Activated naive CD4-positive, alpha-beta T cell treated with anti-CD3 and anti-CD28 coated beads, Interleukin-2, amount 50 U/mL, for 24 hours (primary cell): ENCODE measurements around the gene RAX.

Experiments used
- H3K27ac Mint-ChIP-seq: one replicate; pipeline ENCODE4 v1.8.0; 2021; ENCODE audit warnings: mild to moderate bottlenecking, mixed read lengths
- H3K27me3 Mint-ChIP-seq: one replicate; pipeline ENCODE4 v1.8.0; 2021; ENCODE audit warnings: mixed read lengths
- H3K36me3 Mint-ChIP-seq: one replicate; pipeline ENCODE4 v1.8.0; 2021; ENCODE audit warnings: mixed read lengths
- H3K4me1 Mint-ChIP-seq: one replicate; pipeline ENCODE4 v1.8.0; 2021; ENCODE audit warnings: mixed read lengths
- H3K4me3 Mint-ChIP-seq: one replicate; pipeline ENCODE4 v1.8.0; 2021; ENCODE audit warnings: mild to moderate bottlenecking, mixed read lengths
- H3K9me3 Mint-ChIP-seq: one replicate; pipeline ENCODE4 v1.8.0; 2021; ENCODE audit warnings: mixed read lengths

RAX gene

DNA sequence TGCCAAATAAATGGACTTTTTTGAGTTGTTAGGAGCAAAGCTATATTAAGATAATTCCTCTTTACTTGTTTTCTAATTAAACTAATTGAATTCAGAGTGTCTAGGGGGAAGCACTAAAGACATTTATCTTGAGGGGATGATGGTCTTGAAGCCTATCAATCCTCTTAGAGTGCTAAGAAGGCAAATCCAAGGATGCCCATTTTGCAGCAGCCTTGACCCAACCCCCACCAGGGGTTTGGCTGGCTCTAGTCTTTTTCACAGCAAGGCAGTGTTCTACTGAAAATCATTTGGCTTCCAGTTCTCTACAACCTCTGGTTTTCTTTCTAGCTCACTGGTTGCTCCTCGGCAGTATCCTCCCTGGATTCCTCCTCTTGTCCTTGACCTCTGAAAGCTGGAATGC is 6.5 kb upstream of the RAX start:
- peaks cover under 1% of the 10 kb centered on the region for H3K4me1 Mint-ChIP-seq
- no peak overlapping the region for H3K27ac Mint-ChIP-seq
- peaks cover 48% of the 10 kb centered on the region for H3K27me3 Mint-ChIP-seq
- no peaks in the 10 kb centered on the region for H3K9me3 Mint-ChIP-seq
- H3K4me3 Mint-ChIP-seq = no peak overlapping the region
- H3K36me3 Mint-ChIP-seq = no peaks in the 10 kb centered on the region

DNA sequence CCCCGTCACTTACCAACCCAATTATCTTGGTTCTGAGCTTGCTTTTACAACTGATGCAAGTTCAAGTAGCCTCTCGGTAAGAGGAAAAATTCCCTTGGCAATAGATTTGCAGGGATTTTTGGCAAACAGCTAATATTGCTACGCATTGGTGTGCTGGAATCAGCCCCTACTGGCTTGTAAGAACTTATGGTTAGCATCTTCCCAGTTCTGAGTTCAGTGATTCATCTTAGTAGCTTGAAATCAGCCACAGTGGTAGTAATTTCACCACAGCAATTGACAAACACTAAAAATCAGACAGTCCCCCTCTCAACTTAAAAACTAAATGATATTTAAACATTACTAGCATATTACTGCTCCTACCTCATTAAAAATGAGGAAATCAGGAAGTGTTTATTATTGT is 5.9 kb upstream of the RAX start:
- H3K27me3 Mint-ChIP-seq = peaks cover 48% of the 10 kb centered on the region
- no peaks in the 10 kb centered on the region for H3K9me3 Mint-ChIP-seq
- H3K4me3 Mint-ChIP-seq = no peak overlapping the region

DNA sequence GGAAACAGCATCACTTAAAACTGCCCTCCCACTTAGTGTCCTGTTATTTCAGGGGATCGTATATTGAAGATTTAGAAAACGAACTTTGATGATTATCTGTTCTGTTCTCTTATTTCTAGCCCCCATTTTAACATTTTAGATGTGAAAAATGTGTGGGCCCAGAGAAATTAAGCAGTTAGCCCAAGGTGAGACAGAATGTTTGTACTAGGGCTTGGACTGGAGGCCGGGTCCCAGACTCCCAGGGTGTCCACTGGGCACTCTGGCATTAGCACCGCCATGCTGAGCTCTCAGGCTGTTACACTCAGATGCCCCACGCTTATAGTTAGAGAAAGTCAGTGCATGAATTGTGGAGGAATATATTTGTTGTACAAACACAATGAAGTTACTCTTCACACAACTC is 5.5 kb upstream of the RAX start:
- Mint-ChIP-seq H3K4me3 (no peak overlapping the region), H3K36me3 (no peaks in the 10 kb centered on the region), H3K27me3 (peaks cover 48% of the 10 kb centered on the region), H3K9me3 (no peaks in the 10 kb centered on the region), H3K4me1 (peaks cover 6% of the 10 kb centered on the region), H3K27ac (no peak overlapping the region)

More for the DNA sequence above, 5.9 kb upstream of the RAX start:
- Mint-ChIP-seq H3K27ac (no peak overlapping the region), H3K36me3 (no peaks in the 10 kb centered on the region), H3K4me1 (peaks cover 6% of the 10 kb centered on the region)

DNA sequence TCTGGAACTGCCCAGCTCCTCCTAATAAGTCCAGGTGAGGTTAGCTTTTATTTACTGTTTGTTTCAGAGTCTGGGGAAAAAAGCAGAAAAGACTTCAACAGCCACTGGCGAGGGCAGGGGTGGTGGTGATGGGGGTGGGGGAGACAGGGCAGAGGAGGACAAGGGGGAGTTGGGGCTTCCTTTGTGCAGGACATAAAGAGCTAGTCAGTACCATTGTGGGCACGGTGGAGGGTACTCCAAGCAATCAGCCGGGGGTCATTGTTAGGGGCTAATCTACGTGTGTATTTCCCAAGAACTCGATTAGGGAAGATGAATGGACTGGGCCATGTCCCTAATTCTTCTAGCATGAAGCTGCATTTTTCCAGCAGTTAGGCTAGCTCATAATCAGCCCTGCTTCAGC is 2.8 kb upstream of the RAX start:
- Mint-ChIP-seq H3K36me3 (no peaks in the 10 kb centered on the region), H3K4me3 (no peak overlapping the region), H3K9me3 (no peaks in the 10 kb centered on the region), H3K27ac (no peak overlapping the region), H3K27me3 (peaks cover 53% of the 10 kb centered on the region), H3K4me1 (peaks cover 11% of the 10 kb centered on the region)

DNA sequence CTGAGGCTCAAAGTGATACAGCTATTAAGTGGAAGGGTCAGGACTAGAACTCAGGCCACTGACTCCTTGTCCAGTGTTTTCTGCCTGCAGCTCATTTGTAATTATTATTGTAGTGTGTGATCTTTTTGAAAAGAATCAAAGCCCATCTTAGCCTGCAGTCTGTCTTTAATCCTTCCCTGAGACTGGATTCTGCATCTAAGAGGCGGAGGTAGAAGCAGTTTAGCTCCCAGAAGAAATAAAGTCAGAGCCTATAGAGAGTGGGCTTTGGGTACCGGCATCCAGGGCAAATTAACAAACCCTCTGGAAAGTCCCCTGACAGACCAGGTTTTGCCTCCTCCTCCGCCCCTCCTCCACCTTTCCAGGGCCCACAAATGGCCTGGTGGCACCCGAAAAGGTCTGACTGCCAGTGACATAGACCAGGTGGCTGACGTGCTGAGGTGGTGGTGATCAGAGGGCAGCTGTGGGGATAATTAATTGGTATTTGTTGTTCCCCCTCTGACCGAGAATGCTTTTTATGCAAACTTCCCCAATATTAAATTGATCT is 2.2 kb upstream of the RAX start:
- Mint-ChIP-seq H3K27ac (no peak overlapping the region), H3K9me3 (no peaks in the 10 kb centered on the region), H3K36me3 (no peaks in the 10 kb centered on the region), H3K27me3 (peaks cover 56% of the 10 kb centered on the region), H3K4me1 (peaks cover 11% of the 10 kb centered on the region), H3K4me3 (no peak overlapping the region)

DNA sequence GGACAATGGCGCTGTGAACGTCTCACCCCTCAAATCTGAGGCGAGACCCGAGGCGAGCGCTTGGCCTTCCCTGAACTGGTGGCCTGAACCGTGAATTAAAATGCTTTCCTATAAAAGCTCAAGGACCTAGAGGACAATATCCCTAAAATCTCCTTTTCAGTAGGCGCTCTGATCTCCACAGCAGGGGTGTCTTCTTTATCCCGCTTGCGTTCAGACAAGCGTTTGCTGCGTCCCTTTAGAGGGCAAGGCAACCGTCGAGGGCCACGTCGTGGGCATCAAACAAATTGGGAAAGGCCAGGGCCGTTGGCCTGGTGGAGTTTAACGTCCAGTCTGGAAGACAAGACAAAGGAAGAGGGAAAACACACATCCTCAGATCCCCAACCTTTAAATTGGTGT is 1.3 kb upstream of the RAX start:
- Mint-ChIP-seq H3K27me3 (peaks cover 58% of the 10 kb centered on the region), H3K27ac (no peak overlapping the region), H3K9me3 (no peaks in the 10 kb centered on the region), H3K4me3 (no peak overlapping the region), H3K4me1 (peaks cover 19% of the 10 kb centered on the region), H3K36me3 (no peaks in the 10 kb centered on the region)

DNA sequence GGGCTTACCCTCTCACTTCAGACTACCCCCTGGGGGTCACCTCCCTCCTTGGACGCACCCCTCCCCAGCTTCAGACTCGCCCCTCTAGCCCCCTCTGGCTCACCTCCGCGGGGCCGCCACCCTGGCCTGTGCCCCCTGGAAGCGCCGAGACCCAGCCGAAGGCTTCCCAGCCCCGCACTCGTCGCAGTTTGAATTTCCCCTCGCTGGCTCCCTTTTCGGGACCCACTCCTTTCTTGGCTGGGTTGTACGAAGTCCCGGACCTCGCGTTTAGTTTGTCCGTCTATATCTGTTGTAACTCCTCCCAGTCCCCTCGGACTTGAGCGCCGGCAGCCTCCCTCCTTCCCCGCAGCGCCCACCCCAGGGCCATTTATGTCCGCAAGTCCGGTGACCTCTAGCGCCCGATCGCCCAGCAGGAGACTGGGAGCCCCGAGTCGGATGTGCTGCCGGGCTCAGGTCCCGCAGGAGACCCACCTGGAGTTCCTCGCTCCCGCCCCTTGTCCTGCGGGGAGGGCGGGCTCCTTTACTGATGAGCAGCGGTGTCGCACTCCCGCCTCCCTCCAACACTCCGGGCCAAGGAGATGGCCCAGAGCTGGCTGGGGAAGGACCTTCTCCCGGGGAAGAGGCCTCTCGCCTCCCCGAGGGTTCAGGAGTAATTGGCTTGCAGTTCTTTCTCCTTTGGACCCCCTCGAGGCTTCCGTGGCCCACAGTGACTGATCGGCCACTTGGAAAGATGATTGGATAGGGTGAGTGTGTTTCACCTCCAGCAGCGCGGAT is 692 bp upstream of the RAX start:
- Mint-ChIP-seq H3K36me3 (no peaks in the 10 kb centered on the region), H3K4me1 (peaks cover 21% of the 10 kb centered on the region), H3K27ac (no peak overlapping the region), H3K27me3 (peaks cover 55% of the 10 kb centered on the region), H3K4me3 (peak overlapping the region; percentile 63), H3K9me3 (no peaks in the 10 kb centered on the region)

DNA sequence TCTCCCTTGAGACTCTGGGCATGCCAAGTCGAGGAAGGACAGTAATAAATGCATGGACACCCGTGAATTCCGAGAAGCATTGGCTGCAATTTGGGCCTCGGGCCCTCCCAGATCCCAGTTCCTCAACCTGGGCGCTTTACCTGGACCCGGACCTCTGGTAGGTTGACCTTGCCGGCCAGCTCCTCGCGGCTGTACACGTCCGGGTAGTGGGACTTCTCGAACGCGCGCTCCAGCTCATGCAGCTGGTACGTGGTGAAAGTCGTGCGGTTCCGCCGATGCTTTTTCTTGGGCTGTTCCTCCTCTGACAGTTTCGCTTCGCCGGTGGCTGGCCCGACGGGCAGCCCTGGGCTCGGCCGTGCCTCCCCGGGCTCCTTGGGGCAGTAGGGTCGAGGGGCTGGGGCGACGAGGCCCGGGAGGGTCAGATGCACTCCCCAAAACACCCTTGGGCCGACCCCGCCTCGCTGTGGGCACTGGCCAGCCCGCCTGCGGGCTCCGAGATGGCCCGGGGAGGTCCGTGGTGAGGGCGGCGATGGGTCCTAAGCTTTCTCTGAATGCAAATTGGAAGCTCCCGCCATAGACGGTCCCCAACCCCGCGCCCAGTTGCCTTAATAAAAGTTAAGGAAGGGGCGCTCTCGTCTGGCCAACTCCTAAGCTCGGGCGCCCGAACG is 899 bp downstream of the RAX start:
- peaks cover 59% of the 10 kb centered on the region for H3K27me3 Mint-ChIP-seq
- H3K4me1 Mint-ChIP-seq = peaks cover 28% of the 10 kb centered on the region
- peak overlapping the region; percentile 23 for H3K4me3 Mint-ChIP-seq
- no peaks in the 10 kb centered on the region for H3K9me3 Mint-ChIP-seq
- no peaks in the 10 kb centered on the region for H3K36me3 Mint-ChIP-seq
- no peak overlapping the region for H3K27ac Mint-ChIP-seq

DNA sequence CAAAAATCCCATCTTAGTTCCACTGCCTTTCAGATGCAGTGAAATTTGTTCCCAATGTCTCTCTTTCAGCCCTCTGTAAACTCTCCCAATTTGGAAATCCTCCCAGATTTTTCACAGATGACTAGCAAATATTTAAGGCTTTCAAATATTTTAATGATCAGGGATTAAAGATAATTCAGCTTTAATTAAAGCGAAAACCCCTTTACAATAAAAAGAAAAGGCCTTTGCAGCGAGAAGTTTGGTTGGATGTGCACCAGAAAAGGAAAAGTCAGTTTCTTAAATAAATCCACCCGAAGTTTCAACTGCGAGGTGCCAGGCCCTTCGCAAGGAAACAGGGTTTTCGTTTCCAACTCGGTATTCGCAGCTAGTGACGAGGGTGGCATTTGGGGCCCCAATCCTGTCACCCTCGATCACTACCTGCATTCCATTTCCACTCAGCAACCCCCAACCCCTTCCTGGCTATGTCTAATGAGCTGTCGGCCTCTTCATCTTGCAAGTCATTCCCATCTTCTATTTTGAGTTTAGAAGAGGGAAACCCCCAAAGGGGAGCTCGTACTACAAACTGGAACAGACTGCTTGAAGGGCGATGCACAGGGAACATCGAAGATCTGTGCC is 1.5 kb downstream of the RAX start:
- H3K9me3 Mint-ChIP-seq = no peaks in the 10 kb centered on the region
- H3K27me3 Mint-ChIP-seq = peaks cover 62% of the 10 kb centered on the region
- H3K4me3 Mint-ChIP-seq = peak overlapping the region; percentile 23
- H3K36me3 Mint-ChIP-seq = no peaks in the 10 kb centered on the region
- H3K4me1 Mint-ChIP-seq = peaks cover 28% of the 10 kb centered on the region
- no peak overlapping the region for H3K27ac Mint-ChIP-seq

DNA sequence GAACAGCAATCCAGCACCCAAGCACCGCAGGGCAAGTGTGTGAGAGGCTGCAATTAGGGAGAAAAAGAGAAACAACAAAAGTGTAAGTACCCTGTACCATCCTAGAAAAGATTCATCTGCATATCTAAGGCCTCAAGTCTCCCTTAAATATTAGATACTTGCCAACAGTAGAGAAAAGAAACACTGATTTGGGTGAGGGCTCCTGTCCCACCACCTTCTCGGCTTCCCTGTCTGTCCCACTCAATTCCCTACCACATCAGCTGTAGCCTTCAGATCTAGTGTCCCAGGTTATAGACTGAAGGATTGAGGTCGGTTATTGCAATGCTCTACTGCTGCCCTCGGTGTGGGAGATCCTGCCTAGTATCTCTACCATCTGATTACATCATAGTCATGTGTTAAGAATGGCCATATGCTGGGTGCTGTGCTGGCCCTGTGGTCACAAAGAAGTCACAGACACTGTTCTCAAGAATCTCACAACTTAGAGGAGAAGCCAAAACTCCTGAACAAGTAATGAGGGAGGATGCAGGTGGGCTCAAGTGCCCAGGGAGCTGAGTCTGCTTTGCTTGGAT is 2.5 kb downstream of the RAX start:
- Mint-ChIP-seq H3K27ac (no peak overlapping the region), H3K36me3 (no peaks in the 10 kb centered on the region), H3K4me1 (peaks cover 34% of the 10 kb centered on the region), H3K9me3 (no peaks in the 10 kb centered on the region), H3K27me3 (peaks cover 67% of the 10 kb centered on the region), H3K4me3 (no peak overlapping the region)

DNA sequence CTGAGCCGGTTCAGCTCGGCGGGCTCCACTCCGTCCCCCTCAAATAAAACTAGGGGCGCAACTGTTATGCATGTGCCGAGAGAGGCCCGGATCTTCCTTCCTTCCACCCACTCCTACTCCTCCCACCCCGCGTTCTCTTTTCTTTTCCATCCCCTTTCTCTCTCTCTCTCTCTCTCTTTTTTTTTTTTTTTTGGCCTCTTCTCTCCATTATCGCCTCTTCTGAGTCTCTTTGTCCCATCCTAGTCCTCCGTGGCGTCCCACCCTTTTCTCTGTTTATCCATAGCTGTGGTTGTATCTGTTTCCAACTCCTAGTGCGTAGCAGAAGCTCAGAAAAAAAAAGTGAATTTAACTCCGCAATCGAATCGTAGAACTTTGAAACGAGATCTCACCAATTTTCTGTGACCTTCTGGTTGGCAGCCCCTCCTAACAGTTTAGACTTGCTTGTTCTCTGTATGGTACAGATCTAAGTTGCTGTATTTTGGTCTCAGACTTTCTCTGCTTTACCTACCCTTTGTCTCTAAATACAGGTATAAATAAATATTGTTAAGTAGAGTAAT is 3.6 kb downstream of the RAX start:
- Mint-ChIP-seq H3K4me1 (peaks cover 33% of the 10 kb centered on the region), H3K36me3 (no peaks in the 10 kb centered on the region), H3K4me3 (peak overlapping the region; percentile 79), H3K27me3 (peaks cover 63% of the 10 kb centered on the region), H3K9me3 (no peaks in the 10 kb centered on the region), H3K27ac (no peak overlapping the region)

DNA sequence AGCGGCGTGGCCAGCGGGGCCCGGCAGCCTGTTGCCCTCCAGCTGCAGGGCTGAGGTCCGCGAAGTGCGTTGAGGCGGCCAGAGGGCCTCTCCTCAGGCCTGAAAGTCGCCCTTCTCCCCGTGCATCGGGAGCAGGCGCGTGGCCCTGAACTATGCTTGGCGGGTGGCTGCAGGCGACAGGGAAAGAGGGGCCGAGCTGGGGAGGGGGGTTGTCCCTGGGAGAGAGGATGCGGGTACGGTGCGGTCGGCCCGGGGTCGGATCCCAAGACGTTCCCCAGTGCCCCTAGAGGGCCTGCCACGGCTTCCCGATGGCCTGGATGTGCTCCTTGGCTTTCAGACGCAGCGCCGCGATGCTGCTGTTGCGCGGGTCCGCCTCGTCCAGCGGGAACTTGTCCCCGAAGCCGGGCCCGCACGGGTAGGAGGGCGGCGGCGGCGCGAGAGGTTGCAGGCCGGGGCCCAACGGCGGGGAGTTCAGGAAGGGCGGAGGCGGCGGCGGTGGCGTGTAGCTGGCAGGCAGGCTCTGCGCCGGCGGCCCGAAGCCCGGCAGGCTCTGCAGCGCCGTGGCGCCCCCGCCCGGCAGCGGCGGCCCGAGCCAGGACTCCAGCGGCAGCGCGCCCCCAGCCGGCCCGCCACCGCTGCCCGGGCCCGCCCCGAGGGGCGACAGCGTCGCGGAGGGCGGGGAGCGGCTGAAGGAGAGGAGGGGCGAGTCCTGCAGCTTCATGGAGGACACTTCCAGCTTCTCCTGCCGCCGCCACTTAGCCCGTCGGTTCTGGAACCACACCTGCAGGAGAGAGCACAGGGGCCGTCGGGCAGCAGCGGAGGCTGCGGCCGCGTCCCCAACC is 4.3 kb downstream of the RAX start:
- Mint-ChIP-seq H3K36me3 (no peaks in the 10 kb centered on the region), H3K4me1 (peaks cover 28% of the 10 kb centered on the region), H3K4me3 (no peak overlapping the region), H3K27me3 (peaks cover 59% of the 10 kb centered on the region), H3K9me3 (no peaks in the 10 kb centered on the region), H3K27ac (no peak overlapping the region)

DNA sequence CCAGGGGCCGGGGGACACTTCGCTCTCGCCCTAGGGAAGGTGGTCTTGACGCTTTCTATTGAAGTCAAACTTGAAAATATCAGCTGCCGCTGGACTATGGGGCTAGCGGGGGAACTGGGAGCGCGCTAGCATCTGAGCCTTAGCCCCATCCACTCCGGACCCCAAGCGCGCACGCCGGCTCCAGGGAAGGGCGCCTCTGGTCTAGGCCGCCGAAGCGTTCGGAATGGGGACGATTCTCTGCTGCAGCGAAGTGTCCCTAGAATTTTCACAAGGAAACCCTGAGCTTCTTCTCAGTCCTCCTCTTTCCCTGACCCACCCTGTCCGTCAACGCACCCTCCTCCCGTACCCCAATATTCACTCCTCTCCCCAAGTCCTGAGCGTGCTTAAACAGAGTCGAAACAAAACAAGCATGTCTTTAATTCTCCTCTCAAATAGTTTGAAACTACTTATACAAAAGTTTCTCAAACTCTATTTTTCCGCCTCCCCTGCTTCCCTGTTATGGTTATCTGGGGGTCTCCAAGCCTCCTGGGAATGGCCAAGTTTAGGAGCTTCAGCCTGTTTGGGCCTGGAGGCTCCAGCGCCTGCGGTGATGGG is 5.0 kb downstream of the RAX start:
- H3K4me1 Mint-ChIP-seq = peaks cover 23% of the 10 kb centered on the region
- H3K27me3 Mint-ChIP-seq = peaks cover 60% of the 10 kb centered on the region
- H3K9me3 Mint-ChIP-seq = no peaks in the 10 kb centered on the region
- H3K27ac Mint-ChIP-seq = no peak overlapping the region
- H3K36me3 Mint-ChIP-seq = no peaks in the 10 kb centered on the region
- H3K4me3 Mint-ChIP-seq = no peak overlapping the region

DNA sequence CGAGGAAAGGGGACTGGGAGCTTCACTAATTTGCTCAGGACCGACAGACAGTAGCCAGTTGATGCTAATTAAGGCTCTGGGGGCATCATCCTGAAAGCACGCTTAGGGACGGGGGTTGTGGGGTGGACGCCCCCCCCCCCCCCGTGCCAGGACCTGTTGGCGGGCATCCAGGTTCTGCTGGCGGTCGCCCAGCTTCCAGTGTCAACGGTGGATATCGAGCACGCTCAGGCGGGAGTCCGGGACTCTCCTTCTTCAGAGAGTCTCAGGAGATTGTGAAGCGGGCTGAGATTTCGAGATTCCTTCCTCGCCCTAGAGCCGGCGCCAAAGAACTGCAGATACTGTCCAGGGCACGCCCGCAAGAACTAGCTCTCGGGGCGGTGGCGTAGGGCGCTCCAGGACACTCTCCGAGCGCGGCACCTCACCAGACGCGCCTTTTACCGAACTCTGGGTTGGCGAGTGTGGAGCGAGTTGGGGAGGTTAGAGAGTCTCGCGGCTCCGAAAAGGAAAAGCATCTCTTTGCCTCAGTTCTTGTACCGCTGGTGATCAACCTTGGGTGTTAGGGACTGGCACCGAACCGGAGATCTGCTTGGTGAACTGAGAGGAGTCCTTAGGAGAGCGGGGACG is 5.6 kb downstream of the RAX start:
- no peak overlapping the region for H3K4me3 Mint-ChIP-seq
- peaks cover 64% of the 10 kb centered on the region for H3K27me3 Mint-ChIP-seq
- peaks cover 23% of the 10 kb centered on the region for H3K4me1 Mint-ChIP-seq
- H3K9me3 Mint-ChIP-seq = no peaks in the 10 kb centered on the region
- no peak overlapping the region for H3K27ac Mint-ChIP-seq
- no peaks in the 10 kb centered on the region for H3K36me3 Mint-ChIP-seq
